ENCODE data around the gene HLA-DRA.

- no peak for TF ChIP-seq EZH2phosphoT487 (IDR thresholded peaks at IDR 0.05; ENCODE audit: low read depth)
- no peak for TF ChIP-seq CTCF (IDR thresholded peaks at IDR 0.05; ENCODE audit: low read depth, low read length)
Observed at GRCh38 chr6:32401284-32401963, 38.3 kb upstream of the HLA-DRA start.

All from OCI-LY3 (cell line).